Activated naive CD4-positive, alpha-beta T cell treated with anti-CD3 and anti-CD28 coated beads, Interleukin-2, amount 50 U/mL, for 16 hours (primary cell): ENCODE results near the gene CA10.

Experiments used
- DNase-seq: peaks from one replicate; pipeline ENCODE4 v3.0.0-alpha.2; 2020

The CA10 gene

GRCh38 chr17:51668963-51669246, 489.6 kb downstream of the CA10 start:
- DNase-seq: no peak

DNA sequence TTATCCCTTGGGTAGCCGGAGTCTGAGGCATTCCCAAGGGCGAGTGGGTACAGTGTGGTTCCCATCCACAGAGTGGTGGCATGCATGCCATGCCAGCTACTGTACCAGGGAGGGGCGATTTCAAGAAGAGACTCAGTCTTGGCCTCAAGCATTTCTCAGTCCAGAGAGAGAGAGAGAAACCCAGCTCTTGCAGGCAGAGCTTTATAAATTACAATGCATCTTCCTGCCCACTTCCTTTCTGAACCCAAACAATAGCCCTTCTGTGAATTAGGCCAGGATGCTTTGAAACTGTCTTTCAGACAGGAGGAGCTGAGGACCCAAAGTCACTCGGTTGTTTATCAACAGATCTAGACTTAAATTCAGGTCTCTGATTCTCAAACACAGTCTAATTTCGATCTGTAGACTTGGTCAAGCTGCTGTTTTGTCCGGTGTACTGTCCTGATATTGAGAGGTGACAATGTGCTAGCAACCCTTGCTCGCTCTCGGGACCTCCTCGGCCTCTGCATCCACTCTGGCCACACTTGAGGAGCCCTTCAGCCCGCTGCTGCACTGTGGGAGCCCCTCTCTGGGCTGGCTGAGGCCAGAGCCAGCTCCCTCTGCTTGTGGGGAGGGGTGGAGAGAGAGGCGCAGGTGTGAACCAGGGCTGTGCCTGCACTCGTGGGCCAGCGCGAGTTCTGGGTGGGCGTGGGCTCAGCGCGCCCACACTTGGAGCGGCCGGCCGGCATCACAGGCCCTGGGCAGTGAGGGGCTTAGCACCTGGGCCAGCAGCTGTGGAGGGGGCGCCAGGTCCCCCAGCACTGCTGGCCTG, 490.2 kb downstream of the CA10 start:
- DNase-seq: no peak

GRCh38 chr17:51667706-51668083, 490.8 kb downstream of the CA10 start:
- no peak for DNase-seq

DNA sequence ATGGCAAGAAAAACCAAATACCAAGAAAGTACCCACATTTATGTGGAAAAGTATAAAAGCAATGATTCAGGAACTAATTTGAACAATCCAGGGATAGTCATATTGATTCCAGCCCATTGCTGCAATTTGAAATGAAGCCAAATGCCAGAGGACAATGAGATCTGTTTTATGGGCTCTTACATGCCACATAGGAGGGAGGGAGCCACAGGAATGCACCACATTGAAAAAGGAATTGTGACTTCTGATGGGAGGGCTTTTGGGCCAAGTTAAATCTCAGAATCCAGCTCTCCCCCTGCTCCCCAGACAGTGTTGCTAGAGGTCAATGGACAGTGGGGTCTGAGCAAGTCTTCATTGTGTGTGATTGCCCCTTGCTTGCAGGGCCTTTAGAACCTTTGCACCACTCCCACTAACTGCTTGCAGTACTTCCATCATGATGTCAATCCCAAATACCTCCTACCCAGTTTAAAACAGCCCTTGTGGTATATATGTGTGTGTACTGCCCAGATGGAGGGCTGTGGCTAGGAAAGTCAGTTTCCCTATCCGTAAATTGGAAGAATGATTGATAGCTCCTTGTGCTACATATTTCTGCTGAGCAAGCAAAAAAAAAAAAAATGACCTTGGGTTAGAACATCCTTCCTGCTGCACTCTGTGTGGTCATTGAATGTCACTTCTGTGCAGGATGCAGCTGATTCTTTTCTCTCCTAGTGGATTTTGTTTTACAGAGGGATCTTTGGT, 491.4 kb downstream of the CA10 start:
- no peak for DNase-seq

DNA sequence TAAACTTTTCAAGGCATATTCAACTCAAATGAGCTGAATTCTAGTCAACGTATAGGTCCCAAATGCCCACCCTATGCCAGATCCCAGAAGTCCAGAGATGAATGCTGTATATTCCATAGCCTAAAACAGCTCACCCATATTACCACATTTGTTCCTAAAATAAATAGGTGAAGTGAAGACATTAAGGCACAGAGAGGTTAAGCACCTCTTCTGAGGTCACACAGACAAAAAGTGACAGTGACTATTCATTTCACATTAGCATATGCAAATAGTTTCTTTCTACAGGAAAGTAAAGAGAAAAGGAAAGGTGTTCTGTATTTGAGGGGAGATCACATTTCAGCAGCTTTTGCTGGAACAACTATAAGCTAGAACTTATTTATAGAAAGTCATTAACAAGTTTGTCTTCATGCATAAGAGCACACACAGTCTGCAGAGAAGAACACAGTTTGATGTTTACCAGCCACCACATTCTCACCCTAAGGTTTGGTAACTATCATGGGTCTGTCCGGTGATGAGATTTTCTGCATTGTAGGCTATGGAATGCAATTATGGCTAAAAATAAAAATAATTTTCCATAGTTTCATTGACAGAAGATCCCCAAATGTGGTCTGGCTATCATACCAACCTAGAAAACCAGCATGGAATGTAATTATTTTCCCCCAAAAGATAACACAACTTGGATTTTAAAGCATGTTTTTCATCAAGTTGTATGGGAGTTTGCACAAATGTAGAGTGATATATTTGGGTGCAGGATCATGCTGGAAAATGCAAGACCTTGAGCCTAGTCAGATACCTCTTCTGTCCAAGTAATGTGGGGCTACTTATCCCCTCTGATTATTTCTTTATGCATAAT, 496.1 kb downstream of the CA10 start:
- no peak for DNase-seq

GRCh38 chr17:51661403-51661802, 497.1 kb downstream of the CA10 start:
- no peak for DNase-seq

GRCh38 chr17:51660266-51660665, 498.2 kb downstream of the CA10 start:
- no peak for DNase-seq

DNA sequence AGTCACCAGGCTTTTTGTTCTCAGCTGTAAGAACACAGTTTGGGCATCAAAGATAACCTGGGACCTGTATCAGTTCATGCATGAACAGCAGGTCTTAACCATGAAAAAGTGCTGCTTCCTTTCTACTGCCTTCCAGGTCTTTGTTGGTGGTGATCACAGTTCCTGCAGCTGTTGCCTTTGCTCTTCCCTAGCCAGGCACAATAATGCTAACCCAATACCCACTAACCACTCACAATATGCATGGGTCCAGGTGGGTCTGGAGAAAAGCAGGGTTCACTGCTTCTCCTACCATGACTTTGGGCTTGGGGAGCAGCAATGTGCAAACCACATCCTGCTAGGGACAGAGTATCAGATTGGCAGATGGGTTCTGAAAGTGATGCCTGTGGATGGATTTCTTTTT, 501.3 kb downstream of the CA10 start:
- no peak for DNase-seq

DNA sequence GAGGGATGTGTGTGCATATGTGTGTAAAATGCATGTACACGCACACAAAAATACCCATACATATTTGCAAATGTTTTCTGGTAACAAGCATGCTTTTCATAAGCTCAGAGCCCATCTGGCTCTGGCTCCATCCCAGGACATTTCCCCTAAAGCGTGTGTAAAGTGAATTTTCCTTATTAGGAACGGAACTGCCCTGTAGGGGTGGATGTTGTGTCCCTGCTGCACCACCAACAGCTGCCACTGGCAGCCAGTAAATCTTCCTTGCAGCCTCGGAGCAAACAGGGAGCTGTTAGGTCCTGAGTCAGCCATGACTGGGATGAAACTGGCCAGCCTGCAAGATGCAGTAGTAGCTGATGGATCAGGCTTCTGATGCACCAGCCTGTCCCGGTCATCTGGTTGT, 504.6 kb downstream of the CA10 start:
- DNase-seq: no peak

- DNase-seq: no peak
Observed at GRCh38 chr17:51652529-51652928, 506.0 kb downstream of the CA10 start.

- no peak for DNase-seq
Observed at GRCh38 chr17:51651513-51652298, 506.8 kb downstream of the CA10 start.

GRCh38 chr17:51650772-51651171, 507.7 kb downstream of the CA10 start:
- no peak for DNase-seq

DNA sequence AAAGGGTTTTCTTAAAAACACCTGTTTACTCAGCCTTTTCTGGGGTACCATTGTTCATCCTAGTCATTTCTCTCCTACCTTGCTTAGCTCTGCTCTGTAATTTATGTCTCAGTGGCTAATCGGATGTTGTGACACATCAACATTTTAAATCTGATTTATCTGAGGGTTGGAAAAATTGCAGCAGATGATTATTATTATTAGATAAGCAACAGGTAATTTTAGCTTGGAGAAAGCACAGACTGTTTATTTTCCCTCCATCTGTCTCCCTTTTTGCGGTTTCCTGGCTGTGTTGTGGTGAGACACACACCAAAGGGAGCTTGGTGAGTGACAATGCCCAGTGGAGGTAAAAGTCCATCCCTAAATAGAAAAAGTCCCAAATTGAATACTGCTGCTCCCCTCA, 508.3 kb downstream of the CA10 start:
- DNase-seq: no peak

DNA sequence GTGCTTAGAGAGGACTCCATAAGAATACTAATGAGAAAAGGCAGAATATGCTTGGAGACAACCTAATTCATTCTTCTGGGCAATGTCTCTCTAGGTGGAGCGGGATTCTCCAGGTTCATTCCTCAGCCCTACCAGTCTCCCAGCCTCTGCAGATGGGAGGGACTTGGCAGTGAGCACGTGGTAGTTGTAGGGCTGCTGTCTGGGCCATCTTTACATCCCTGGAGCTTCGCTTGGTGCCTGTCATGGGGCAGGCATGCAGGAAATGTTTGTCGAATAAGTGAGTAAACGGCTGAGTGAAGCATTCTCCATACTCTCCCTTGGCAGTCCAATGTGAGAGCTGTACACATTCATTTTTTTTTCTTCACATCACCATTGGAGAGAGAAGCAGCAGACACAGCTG, 510.7 kb downstream of the CA10 start:
- no peak for DNase-seq

GRCh38 chr17:51647067-51647466, 511.4 kb downstream of the CA10 start:
- no peak for DNase-seq

DNA sequence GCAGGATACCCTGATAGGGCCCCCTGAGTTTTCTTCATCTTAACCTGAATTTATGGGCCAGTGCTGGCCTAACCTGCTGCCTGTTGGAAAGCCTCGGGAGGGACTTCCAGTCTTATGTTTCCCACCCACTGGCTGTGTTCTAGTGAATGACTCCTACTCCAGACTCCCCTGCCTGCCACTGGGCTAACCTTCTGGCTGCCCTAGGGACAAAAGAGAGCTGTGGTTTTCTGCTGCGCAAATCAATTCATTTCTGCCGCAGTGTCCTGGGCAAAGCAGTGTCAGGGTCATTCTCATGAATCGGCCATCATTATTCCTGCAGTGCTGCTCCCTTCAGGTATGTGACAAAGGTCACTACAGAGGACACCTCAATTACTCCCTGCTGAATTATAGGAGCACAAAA, 512.0 kb downstream of the CA10 start:
- DNase-seq: no peak

- no peak for DNase-seq
Observed at GRCh38 chr17:51645056-51645455, 513.5 kb downstream of the CA10 start.

- no peak for DNase-seq
Observed at GRCh38 chr17:51643702-51644490, 514.6 kb downstream of the CA10 start.

- no peak for DNase-seq
Observed at GRCh38 chr17:51642029-51642428, 516.5 kb downstream of the CA10 start.

DNA sequence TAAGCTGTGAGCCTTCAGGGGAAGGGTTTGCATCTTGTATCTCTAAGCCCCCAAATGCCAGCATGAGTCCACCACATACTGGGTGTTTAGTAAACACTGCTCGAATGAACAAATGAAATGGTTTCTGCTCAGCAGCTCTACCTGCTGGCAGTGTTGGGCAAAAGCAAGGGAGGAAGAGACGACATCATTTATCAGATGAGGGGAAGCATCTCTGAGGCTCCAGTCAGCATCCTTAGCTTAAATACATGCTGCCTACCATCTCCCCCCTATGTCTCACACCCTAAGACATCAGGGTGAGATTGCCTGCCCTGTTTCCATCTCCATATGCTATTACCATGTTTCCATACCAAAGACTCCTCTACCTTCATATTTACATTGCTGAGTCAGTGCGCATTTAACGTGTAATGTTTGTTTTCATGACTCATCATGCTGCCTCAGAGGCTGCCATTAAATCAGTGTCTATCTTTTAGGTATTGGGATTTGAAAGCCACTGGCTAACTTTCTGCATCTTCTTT, 518.3 kb downstream of the CA10 start:
- no peak for DNase-seq

- no peak for DNase-seq
Observed at GRCh38 chr17:51638971-51639370, 519.5 kb downstream of the CA10 start.

DNA sequence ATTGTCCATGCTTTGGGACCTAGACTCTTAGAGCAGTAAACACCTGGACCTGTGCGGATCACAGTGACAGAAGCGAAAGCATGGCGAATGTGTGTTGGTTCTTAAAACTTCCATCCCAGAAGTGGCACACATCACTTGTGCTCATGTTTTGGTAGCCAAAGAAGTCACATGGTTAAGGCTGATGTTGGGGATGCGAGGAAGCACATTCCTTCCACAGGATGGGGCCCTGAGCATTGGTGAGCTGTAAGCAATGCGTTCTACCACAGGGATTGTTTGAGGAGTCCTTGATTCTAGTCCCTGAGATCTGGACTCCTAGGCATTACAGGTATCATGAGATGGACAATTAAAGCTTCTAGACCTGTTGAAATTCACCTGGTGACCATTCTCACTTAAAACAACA, 522.2 kb downstream of the CA10 start:
- no peak for DNase-seq
